Activated T-cell treated with anti-CD3 and anti-CD28 coated beads, Interleukin-2, amount 50 U/mL, for 24 hours (primary cell): ENCODE results near the gene RPL7L1.

Experiments
- DNase-seq: peaks from one replicate; pipeline ENCODE4 v3.0.0-alpha.2; 2020
- H3K27ac Mint-ChIP-seq: 2 replicates; pipeline ENCODE4 v1.8.0; 2020; ENCODE audit warnings: mild to moderate bottlenecking, mixed read lengths
- H3K27me3 Mint-ChIP-seq: 2 replicates; pipeline ENCODE4 v1.8.0; 2020; ENCODE audit warnings: mixed read lengths
- H3K36me3 Mint-ChIP-seq: 2 replicates; pipeline ENCODE4 v1.8.0; 2020; ENCODE audit warnings: low read depth, mixed read lengths
- H3K4me1 Mint-ChIP-seq: 2 replicates; pipeline ENCODE4 v1.8.0; 2020; ENCODE audit warnings: low read depth, mixed read lengths
- H3K4me3 Mint-ChIP-seq: 2 replicates; pipeline ENCODE4 v1.8.0; 2020; ENCODE audit warnings: mild to moderate bottlenecking, moderate library complexity, mixed read lengths
- H3K9me3 Mint-ChIP-seq: 2 replicates; pipeline ENCODE4 v1.8.0; 2020; ENCODE audit warnings: mixed read lengths

The RPL7L1 gene

GRCh38 chr6:42932412-42932811 lies 53.0 kb downstream of the RPL7L1 start:
- Mint-ChIP-seq H3K27ac (peak overlapping the region; percentile 81), H3K4me3 (peak overlapping the region; percentile 51), H3K4me1 (peaks cover 57% of the 10 kb centered on the region), H3K27me3 (no peaks in the 10 kb centered on the region), H3K9me3 (no peaks in the 10 kb centered on the region), H3K36me3 (peaks cover 79% of the 10 kb centered on the region)
- no peak for DNase-seq

GRCh38 chr6:42933205-42933604 lies 53.8 kb downstream of the RPL7L1 start:
- Mint-ChIP-seq H3K36me3 (peaks cover 86% of the 10 kb centered on the region), H3K9me3 (no peaks in the 10 kb centered on the region), H3K4me1 (peaks cover 57% of the 10 kb centered on the region), H3K27ac (peak overlapping the region; percentile 81), H3K27me3 (no peaks in the 10 kb centered on the region), H3K4me3 (peak overlapping the region; percentile 51)
- no peak for DNase-seq

DNA sequence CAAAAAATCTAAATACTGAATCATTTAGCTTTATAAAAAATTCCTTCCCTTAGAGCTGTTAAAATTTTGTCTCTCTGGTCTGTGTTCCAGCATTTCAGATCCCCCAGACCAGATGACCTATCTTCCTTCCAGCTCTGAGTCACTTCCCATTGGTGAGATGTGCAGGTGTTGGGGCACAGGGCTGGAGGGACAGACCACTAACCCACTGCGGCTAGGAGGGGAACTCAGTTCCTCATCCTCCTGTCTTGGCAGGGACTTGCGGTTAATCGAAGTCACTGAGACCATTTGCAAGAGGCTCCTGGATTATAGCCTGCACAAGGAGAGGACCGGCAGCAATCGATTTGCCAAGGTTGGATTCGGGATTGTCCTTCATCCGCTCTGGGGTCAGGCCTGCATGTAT lies 55.9 kb downstream of the RPL7L1 start:
- DNase-seq: no peak
- Mint-ChIP-seq H3K36me3 (peaks cover 96% of the 10 kb centered on the region), H3K27ac (peak overlapping the region; percentile 74), H3K27me3 (no peaks in the 10 kb centered on the region), H3K4me3 (no peak overlapping the region), H3K9me3 (no peaks in the 10 kb centered on the region), H3K4me1 (peaks cover 46% of the 10 kb centered on the region)

DNA sequence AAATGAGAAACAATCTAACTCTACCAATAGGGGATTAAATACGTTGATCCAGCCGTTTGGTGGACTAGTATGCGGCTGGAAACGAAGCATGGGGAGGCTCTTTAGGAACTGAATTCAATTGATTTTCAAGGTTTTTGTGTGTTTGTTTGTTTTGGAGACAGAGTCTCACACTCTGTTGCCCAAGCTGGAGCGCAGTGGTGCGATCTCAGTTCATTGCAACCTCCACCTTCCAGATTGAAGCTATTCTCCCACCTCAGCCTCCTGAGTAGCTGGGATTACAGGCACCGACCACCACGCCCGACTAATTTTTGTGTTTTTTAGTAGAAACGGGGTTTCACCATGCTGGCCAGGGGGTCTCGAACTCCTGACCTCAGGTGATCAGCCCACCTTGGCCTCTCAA lies 57.0 kb downstream of the RPL7L1 start:
- Mint-ChIP-seq H3K9me3 (no peaks in the 10 kb centered on the region), H3K27ac (peak overlapping the region; percentile 81), H3K4me1 (peaks cover 37% of the 10 kb centered on the region), H3K4me3 (no peak overlapping the region), H3K27me3 (no peaks in the 10 kb centered on the region), H3K36me3 (peaks cover 96% of the 10 kb centered on the region)
- no peak for DNase-seq

DNA sequence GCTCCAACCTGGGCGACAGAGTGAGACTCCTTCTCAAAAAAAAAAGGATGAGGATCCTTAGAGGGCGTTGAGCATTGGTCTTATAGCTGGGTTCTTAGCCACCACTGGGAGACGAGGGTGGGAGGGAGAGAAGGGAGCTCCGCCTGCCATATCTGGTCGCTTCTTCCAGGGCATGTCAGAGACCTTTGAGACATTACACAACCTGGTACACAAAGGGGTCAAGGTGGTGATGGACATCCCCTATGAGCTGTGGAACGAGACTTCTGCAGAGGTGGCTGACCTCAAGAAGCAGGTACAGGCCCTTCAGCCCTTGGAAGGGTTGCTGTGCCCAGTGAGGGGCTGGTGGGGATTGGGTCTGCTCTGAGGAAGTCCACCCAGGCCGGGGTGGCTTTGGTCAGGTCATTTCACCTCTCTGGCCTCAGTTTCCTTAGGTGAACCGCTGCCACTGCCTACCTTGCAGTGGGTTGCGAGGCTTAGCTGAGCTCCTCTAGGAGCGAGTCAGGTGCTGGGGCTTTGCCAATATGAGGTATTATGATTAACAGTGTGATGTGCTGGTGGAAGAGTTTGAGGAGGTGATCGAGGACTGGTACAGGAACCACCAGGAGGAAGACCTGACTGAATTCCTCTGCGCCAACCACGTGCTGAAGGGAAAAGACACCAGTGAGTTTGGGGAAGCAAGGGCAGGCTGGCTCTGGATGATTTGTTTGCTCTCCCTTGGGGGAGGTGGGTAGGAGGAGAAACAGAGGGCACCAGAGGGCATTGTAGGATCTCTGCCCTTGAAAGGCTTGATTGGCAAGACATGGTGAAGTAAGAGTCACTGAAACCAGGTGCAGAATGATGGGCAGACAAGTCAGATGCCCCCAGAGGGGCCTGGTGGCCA lies 58.4 kb downstream of the RPL7L1 start:
- Mint-ChIP-seq H3K4me3 (no peak overlapping the region), H3K9me3 (no peaks in the 10 kb centered on the region), H3K4me1 (peaks cover 25% of the 10 kb centered on the region), H3K27me3 (no peaks in the 10 kb centered on the region), H3K27ac (peak overlapping the region; percentile 81), H3K36me3 (peaks cover 93% of the 10 kb centered on the region)
- DNase-seq: no peak

DNA sequence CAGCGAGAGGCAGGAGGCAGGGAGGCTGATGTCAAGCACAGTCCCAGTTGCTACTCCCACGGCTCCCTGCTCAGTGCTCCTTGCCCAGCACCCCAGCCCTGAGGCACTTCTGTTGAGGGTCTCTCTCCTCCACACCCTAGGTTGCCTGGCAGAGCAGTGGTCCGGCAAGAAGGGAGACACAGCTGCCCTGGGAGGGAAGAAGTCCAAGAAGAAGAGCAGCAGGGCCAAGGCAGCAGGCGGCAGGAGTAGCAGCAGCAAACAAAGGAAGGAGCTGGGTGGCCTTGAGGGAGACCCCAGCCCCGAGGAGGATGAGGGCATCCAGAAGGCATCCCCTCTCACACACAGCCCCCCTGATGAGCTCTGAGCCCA lies 59.0 kb downstream of the RPL7L1 start:
- no peaks in the 10 kb centered on the region for H3K27me3 Mint-ChIP-seq
- no peak for DNase-seq
- H3K4me1 Mint-ChIP-seq: peaks cover 19% of the 10 kb centered on the region
- no peak overlapping the region for H3K4me3 Mint-ChIP-seq
- peaks cover 90% of the 10 kb centered on the region for H3K36me3 Mint-ChIP-seq
- H3K27ac Mint-ChIP-seq: peak overlapping the region; percentile 47
- no peaks in the 10 kb centered on the region for H3K9me3 Mint-ChIP-seq

- Mint-ChIP-seq H3K9me3 (no peaks in the 10 kb centered on the region), H3K4me1 (peaks cover 12% of the 10 kb centered on the region), H3K36me3 (peaks cover 91% of the 10 kb centered on the region), H3K27ac (peak overlapping the region; percentile 47), H3K27me3 (no peaks in the 10 kb centered on the region), H3K4me3 (no peak overlapping the region)
- DNase-seq: no peak
Measured at GRCh38 chr6:42938987-42939809, 59.8 kb downstream of the RPL7L1 start.
